Muscle of back (tissue), 11 donors: Measurements from ENCODE around the gene CCNK. TPM values are rescaled to one million over a fixed set of nuclear protein-coding genes. Genes with fewer than 3 reads are reported as not detected.

Experiments
- DNase-seq, 3 donors: peaks; one replicate each; pipeline versions ENCODE4 v3.0.0 to v3.0.0-alpha.2; 2013
- polyA plus RNA-seq, 10 donors: library from polyadenylated mRNA; unstranded; fragments of 120-200 nt; gene quantifications; one replicate each; pipeline ENCODE4 v1.2.1, GENCODE V29; 2013; ENCODE audit not compliant: insufficient read length in 10 of 10

CCNK gene
- polyA plus RNA-seq, 10 donors, result 30.9 to 46.5 (median 33.8) TPM

DNA sequence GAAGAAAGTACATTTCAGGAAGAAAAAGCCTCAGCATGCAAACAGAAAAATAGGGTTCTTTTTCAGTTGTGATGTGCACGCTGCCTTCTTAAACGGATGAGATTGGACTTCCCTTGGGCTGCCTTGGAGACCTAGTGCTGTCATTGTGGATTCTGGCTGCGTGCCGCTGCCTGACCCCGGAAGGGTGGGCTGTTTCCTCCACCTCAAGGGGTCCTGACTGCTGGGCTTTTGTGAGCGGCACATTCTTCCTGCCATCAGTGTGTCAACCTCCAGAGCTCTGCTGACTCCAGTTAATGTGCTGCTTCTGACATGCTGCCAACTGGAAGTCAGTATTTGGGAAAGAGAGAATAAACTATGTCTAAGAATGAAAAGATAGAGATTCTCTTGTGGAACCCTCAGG, 25.1 kb downstream of the CCNK start:
- no peak for DNase-seq

DNA sequence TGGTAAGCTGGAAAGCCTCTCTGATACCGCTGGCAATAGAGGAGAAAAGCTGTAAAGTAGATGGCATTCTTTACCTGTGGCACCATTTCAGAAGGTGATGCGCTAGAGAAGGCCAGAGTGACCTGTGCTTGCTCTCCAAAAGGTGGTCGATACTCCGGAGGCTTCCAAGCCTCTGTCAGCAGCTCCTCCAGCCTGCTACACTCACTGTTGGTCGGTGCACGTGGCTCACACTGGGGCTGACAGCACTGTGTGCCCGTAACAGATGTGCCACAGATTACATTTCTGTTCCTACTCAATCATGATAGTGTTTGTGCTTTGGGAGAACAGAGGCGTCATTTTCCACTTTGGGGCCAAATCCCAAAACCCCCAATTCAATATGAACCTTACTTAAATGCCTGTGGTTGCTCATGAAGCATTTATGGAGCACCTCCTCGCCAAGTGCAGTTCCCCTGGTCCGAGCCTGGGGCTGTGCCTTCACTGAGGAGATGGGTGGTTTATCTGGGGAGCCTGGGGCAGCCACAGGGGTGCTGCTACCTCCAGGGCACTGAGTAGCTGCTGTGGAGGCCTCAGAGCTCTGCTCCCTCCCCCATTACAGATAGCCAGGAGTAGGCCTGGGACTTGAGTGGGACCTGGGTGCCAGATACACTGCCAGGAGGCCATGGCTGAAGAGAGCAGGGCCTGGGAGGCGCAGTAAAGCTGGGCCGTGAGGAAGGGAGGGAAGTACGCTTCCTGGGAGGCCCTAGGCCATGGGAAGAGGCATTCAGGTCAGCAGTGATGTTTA, 26.8 kb downstream of the CCNK start:
- no peak for DNase-seq

DNA sequence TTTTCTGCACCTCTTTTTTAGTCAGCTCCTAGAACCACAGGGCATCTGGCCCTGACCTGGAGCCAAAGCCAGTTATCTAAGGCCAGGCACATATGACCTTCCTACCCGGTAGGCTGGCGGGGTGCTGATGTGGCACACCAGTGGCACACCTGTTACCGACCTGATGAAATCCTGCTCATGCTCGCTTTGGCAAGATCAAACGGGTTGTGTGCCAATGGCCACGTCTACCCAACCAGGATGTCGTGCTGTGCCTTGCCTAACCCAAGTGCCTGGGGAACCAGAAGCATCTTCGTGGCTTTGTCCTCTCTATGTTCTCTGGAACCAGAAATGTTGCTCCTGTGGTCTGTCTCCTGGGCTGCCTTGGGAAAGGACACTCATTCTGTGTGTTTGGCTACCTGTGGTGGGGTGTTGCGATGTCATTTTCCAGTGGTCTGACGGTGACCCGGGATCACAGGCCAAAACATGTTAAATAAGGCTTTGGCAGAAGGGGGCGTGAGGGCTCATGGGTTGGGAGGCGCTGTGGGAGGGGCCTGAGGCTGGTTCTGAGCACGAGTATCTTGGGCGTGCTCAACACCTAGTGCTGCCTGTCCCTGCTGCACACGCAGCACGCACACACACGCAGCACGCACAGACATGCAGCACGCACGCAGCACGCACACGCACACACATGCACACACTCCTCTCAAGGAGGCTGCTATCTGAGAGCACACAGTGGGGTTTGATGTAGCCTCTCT, 27.9 kb downstream of the CCNK start:
- DNase-seq, result no peak

DNA sequence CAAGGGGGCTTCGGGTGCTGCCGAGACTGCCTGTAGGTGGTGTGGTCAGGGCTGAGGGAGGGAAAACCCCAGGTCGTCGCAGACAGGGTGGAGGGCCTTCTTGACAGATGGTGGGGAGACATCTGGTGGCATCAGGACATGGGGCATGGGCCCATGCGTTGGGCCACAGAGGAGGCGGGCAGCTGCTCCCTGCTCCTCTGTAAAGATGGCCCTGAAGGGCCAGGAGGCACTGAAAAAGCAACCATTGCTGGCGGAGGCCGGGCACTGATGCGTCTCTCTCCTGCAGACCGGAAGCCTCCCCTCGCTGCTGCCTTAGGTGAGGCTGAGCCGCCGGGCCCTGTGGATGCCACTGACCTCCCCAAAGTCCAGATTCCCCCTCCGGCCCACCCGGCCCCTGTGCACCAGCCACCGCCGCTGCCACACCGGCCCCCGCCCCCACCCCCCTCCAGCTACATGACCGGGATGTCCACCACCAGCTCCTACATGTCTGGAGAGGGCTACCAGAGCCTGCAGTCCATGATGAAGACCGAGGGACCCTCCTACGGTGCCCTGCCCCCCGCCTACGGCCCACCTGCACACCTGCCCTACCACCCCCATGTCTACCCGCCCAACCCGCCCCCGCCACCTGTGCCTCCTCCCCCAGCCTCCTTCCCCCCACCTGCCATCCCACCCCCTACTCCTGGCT, 28.8 kb downstream of the CCNK start:
- no peak for DNase-seq

DNA sequence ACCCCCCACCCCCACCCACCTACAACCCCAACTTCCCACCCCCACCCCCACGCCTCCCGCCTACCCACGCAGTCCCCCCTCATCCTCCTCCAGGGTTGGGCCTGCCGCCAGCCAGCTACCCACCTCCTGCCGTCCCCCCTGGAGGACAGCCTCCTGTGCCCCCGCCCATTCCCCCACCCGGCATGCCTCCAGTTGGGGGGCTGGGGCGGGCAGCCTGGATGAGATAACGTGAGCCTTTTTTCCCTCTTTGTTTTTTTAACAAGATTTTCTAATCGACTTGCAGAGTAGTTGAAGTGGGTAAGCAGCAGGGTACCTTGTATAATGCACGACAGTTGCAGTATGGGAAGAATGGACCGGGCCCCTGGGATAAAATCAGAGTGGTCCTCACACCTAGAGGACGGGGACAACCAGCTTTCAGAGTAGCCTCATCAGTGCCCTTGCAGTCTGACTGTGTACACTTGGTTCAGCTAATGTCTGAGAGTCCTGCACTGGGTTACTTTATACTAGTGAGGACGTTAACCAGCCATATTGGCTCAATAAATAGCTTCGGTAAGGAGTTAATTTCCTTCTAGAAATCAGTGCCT, 29.4 kb downstream of the CCNK start:
- no peak for DNase-seq

DNA sequence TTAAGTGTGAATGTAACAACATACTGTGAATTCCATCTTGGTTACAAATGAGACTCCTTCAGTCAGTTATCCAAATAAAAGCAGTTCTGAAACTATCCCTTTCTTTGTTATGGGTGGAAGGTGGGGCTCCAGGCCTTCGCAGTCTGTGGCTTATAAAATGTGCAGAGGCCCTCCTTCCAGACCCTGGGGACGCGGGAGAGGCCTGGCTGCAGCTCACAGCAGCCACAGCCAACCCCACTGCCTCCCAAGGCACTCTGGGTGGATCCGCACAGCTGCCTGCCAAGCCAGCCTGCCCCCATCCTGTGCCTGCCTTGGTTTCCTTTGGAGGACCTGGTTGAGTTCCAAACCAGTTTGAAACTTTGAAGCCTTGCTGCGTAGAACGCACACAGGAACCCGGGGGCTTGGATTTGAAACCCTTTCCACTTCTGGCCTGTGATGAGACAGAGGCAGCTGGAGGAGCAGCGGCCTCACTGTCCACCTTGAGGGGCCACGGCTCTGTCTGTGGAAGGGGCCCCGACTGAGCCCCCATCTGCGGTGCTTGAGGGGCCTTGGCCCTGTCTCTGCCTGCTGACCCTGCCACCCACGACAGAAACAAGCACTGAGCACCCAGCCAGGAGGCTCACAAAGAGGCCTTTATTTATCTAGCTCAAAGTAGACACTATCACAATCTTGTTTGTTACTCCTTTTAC, 30.4 kb downstream of the CCNK start:
- peak; percentile 30 to 78 (median 31) for DNase-seq

DNA sequence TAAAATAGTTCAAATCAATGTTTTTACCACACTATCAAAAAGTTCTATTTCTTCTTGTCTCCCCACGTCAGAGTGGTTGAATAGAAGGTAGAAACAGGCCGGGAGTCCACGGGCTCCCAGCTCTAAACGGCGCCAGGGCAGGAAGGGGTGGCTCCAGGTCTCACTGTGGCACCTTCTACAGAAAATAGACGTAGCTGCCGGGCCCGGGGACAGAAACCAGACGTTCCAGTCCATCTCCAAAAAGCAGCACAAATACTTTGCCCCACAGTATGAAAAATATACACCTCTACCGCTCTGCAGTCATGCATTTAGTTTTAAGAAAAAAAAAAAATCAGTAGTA, 30.9 kb downstream of the CCNK start:
- no peak for DNase-seq

DNA sequence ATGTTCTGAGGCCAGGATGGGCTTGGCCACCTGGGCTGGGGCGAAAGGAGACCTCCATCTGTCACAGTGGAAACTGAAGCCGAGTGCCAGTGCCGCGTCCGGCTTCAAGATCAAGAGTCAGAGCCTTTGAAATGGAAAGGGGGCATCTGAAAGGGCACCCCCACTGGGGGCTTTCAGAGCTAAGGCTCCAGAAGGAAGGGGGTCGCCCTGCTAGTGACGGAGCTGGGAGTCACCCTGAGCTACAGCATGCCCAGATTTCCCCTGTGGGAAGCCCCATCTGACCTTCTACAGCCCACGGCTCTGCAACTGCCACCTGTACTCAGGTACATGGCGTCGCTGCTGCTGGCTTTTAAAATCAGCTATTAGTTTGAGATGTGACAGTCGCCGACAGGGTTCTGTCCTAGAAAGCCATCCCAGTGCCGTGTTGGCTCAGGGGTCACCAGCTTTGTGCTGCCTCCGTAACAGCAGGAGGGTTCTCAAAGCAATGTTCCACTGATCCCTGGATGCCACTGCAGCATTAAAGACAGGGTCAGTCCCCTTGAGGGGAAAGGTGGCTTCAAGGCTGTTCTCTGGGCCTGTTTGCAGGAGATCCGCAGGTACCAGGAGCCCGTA, 31.5 kb downstream of the CCNK start:
- DNase-seq, result peak in 1 of 3 donors; percentile 9

DNA sequence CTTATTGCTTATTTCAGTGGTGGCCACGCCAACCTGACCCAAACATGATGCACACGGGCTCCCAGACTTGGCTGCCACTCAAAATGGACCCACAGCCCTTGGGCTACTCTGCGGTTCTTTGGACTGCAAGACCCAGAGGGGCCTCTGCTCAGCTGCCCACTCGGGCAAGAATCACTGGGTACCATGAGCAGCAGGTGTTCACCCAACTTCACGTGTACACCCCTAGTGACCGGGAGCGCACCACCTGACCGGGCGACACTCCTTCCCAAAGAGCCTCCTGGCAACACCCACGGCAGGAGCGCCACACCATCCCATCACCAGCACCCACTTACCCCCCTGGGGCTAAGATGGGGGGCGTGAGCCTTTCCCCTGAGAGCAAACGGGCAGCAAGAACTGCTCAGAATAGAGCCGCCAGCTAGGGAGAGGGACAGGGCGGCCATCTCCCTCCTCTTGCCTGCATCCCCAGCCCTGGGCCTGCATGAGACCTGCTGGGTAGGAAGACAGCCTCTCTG, 32.0 kb downstream of the CCNK start:
- DNase-seq, result peak in 1 of 3 donors; percentile 16

DNA sequence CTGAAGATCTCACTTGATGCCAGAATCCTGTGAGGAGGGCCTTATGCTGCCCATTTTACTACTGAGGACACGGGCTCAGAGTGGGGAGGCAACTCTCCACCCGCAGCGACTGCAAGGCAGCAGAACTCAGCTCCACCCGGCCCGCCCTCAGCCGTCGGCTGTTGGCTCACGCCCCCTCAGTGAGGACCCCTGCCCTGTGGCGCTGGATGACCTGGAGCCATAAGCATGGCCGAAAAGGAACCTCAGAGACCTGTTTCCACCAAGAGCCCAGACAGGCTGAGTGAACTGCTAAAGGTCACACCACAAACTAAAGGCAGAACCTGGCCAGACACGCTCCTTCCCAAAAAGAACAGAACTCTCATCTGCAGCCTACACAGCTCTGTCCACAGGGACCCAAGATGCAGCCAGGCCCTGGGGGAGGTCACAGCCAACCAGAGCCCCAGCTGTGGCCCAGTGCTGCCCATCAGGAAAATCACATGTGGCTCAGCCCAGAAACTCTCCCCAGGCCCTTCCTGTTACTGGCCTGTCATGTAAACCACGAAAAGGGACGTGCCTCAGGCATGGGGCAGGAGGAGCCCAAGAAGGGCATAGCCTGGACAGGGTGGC, 32.8 kb downstream of the CCNK start:
- DNase-seq, result peak in 1 of 3 donors; percentile 5

DNA sequence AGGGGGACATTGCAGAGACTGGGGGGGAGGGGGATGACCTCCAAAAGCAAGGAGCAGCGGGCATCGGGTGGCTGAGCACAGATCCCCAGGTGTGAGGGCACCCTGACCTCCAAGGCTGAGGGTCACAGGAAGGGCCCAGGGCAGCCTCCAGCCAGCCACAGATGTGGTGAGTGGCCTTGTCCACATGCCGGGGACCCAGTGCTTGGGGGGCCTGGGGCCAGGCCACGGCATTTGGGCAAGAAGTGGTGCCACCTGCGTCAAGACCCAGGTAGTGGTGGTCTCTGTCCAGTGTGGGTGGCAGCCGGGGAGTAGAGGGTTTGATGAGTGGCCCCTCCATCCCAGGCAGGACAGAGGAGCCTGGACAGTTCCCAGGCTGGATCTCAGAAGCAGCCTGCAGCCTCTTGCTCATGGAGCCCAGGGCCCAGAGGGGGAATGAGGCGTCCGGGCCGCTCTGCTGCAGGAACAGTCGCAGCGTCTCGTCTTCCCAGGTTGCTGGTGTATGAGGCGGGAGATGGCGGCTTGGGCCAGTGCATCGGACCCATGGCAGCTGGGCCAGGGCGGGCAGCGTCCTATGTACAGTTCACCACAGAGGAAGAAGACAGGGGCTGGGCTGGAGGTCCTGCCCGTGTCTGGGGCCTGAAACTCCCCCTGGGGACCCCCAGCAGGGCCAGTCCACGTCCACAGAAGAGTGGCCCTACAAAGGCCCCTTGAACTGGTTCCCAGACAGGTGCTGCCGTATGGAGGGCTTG, 33.5 kb downstream of the CCNK start:
- peak in 1 of 3 donors; percentile 5 for DNase-seq

DNA sequence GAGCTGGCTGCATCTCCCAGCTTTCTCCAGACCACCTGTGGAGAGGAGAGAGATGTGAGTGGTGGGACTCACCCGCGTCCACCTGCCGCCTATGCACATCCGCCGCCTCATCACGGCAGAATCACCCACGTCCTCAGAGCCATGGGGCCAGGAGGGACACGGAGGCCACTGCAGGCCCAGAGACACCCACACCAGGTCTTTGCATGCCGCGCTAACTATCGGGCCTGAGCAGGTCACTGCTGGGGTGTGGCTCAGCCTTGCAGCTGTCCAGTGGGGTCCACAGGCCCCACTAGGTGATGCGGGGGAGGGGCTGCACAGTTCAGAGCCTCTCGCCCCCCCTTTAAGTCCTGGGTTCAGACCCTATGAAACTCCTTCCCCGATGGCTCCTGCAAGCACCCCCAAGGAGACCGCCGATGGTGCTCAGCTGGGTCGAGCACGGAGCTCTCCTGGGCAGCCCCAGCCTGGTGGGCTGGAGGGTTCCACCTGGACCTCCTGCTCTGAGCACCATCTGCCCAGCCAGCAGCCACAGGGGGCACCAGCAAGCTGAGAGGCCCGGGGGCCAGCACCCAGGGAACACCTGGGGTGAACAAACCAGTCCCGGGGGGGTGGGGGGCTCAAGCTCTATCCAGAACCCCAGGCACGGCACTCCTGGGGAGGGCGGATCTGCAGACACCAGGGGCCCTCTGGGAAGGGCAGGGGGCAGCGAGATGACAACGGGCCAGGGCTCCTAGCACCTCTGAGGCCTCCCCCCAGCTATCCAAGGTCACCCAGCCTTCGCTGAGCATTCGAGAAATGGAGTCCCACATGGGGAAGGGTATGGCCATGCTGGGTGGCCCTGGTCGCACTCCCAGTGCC, 34.3 kb downstream of the CCNK start:
- peak in 1 of 3 donors; percentile 5 for DNase-seq

DNA sequence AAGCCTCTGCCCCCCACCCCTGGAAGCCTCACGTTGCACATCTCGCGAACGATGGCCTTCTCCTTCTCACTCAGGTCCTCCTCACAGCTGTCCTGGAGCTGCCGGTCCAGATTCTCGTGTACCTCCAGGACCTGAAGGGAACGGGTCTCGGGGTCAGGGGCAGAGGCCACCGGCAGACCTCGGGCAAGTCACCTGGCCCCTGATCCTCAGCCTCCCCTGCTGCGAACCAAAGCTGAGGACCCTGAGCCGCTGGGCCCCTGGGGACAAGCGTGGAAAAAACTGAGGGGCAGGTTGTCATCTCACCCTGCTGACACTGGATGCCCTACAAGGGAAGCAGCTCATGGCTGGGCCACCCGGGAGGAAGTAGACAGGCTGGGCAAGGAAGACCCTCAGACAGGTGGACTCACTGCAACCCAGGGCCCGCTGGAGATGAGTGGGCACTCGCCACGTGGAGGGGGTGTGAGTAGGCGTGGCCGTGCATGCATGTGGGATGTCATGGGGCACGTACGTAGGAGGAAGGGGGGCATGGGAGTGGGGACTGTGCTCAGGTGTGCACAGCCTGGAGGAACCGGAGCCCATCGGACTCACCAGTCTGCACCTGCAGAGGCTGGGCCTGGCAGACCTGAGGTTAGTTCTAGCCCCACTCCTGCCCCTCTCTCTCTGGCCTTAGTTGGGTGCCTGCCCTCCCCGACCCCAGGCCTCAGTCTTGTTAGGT, 35.1 kb downstream of the CCNK start:
- peak in 1 of 3 donors; percentile 2 for DNase-seq

DNA sequence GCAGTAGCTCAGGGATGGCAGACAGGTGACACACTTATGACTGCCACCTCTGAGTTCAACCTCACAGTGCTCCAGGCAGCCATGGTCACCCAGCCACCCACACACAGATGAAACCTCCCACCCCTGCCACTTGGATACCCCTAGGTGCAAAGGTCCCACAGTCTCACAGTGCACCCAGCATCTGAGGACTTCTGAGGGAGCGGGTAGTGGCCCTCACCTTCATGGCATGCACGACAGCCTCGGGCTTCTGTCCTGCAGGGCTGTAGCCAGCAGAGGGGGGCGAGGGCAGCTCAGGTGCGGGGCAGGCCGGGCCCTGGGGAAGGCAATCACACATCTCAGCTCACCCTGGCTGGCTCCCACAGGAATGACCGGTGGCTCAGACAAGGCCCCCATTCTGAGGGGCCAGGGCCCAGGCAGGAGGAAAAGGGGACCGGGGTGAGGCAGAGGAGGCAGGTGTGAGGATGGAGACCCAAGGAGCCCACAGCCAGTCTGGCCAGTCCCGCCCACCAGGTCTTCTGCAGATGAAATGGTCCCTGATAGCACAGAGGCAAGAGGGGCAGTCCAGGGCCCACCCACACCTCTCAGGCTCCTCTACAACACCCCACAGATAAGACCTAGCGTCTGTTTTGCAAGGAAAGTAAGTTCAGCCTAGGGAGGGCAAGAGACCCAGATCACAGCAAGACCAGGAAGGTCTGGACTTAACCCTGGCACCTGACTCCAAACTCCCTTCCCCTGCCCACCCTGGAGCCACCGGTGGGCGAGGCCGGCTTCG, 35.8 kb downstream of the CCNK start:
- peak in 1 of 3 donors; percentile 1 for DNase-seq

DNA sequence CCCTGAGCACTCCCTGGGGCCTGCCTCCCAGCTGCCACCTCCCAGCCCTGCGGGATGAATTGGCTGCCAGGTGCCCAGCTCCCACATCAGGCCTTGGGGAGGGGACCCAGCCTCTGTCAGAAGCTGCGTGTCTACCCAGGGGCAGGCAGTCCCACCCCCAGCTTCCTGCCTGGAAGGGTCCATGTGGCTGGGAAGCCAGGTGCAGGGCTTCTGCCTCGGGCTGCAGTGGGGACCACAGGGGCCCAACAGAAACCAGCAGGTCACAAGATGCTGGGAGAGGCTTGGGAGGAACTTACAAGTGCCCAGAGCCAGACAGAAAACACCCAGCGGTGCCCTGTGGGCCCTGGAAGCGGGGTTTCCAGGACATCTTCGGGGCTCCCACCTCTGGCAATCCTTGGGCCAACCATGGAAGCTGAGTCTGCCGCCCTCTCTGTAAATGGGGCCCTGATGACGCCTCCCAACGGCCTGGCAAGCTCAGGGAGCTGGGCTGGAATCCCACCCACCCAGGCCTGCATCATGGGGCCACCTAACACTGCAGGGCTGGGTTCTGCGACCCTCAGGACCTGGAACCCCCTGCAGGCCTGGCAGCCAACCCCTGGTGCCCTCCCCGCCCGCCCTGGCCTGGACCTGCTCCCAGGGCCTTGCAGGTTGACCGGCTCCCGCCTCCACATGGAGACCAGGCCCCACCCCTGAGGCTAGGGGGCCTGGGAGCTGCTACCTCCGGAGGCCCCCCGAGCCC, 36.6 kb downstream of the CCNK start:
- DNase-seq, result no peak
